ENCODE results near the gene DTD2. TPM values are rescaled to one million over a fixed set of nuclear protein-coding genes. Genes with fewer than 3 reads are reported as not detected.

DTD2 gene
- polyA plus RNA-seq, 3 donors = 6.4 to 16.6 (median 15.0) TPM

DNA sequence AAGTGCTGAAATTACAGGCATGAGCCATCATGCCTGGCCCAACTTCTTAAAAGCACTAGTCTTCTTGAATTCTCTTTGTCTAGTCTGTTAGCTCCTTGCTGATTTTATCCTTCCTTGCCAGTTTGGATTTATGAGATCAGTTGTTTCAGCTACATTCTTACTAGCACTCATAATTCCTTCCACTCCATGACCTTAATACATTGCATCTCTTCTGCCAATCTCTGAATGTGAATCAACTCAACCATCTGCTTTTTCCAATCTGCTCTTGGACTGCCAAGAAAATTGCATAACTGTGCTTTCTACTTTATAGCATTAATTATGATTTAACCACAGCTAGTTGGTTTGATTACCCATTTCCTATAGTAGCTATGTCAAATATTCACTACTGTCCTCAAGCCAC is 22.0 kb downstream of the DTD2 start:
- peaks cover 5% of the 10 kb centered on the region for H3K4me1 Mint-ChIP-seq
- H3K4me3 Mint-ChIP-seq = no peak overlapping the region
- no peak overlapping the region for H3K9ac ChIP-seq (ENCODE audit: insufficient read depth, low read length, poor library complexity, severe bottlenecking)
- peaks cover 5 to 16% (median 7%) of the 10 kb centered on the region in 7 donors for H3K9me3 Mint-ChIP-seq
- no peaks in the 10 kb centered on the region for H3K9me3 ChIP-seq (replicated peaks in 1 of 2; ENCODE audit: control insufficient read depth in 1 of 2, insufficient read depth in 1 of 2, low read length in 2 of 2)
- no peaks in the 10 kb centered on the region for H3K36me3 ChIP-seq (replicated peaks in 1 of 2; ENCODE audit: control insufficient read depth in 1 of 2, insufficient read depth in 2 of 2, low read length in 2 of 2)
- no peaks in the 10 kb centered on the region for H3K27me3 Mint-ChIP-seq (ENCODE audit: low read depth in 3 of 3)
- no peaks in the 10 kb centered on the region for H3K27me3 ChIP-seq (ENCODE audit: control insufficient read depth in 2 of 2, insufficient read depth in 2 of 2, low read length in 2 of 2)
- intact Hi-C loops (cut with micrococcal nuclease) = no loop called here
- H2AFZ ChIP-seq (ENCODE audit: insufficient read depth, low read depth, low read length, poor library complexity, severe bottlenecking) = no peak overlapping the region
- no peak for DNase-seq
- TF ChIP-seq, protein P1, sequence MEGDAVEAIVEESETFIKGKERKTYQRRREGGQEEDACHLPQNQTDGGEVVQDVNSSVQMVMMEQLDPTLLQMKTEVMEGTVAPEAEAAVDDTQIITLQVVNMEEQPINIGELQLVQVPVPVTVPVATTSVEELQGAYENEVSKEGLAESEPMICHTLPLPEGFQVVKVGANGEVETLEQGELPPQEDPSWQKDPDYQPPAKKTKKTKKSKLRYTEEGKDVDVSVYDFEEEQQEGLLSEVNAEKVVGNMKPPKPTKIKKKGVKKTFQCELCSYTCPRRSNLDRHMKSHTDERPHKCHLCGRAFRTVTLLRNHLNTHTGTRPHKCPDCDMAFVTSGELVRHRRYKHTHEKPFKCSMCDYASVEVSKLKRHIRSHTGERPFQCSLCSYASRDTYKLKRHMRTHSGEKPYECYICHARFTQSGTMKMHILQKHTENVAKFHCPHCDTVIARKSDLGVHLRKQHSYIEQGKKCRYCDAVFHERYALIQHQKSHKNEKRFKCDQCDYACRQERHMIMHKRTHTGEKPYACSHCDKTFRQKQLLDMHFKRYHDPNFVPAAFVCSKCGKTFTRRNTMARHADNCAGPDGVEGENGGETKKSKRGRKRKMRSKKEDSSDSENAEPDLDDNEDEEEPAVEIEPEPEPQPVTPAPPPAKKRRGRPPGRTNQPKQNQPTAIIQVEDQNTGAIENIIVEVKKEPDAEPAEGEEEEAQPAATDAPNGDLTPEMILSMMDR (IDR thresholded peaks at IDR 0.05) = no peak
- H3K4me3 ChIP-seq (replicated peaks in 1 of 3; ENCODE audit: low read depth in 2 of 3, low read length in 3 of 3) = no peak overlapping the region
- H3K27ac ChIP-seq (ENCODE audit: low read depth in 1 of 2, low read length in 2 of 2) = no peak overlapping the region
- H3K36me3 Mint-ChIP-seq = peaks cover 2 to 7% of the 10 kb centered on the region in 2 donors
- no peak overlapping the region for H3K27ac Mint-ChIP-seq
- no peaks in the 10 kb centered on the region for H3K4me1 ChIP-seq (ENCODE audit: control insufficient read depth in 1 of 2, insufficient read depth in 2 of 2, low read length in 2 of 2)
- no peaks in the 10 kb centered on the region for H3K79me2 ChIP-seq (ENCODE audit: insufficient read depth, low read length)
- H4K20me1 ChIP-seq (ENCODE audit: insufficient read depth, low read length) = no peaks in the 10 kb centered on the region
- no peak overlapping the region for H3K4me2 ChIP-seq (replicated peaks; ENCODE audit: extremely low read depth, low read length, poor library complexity, severe bottlenecking)

DNA sequence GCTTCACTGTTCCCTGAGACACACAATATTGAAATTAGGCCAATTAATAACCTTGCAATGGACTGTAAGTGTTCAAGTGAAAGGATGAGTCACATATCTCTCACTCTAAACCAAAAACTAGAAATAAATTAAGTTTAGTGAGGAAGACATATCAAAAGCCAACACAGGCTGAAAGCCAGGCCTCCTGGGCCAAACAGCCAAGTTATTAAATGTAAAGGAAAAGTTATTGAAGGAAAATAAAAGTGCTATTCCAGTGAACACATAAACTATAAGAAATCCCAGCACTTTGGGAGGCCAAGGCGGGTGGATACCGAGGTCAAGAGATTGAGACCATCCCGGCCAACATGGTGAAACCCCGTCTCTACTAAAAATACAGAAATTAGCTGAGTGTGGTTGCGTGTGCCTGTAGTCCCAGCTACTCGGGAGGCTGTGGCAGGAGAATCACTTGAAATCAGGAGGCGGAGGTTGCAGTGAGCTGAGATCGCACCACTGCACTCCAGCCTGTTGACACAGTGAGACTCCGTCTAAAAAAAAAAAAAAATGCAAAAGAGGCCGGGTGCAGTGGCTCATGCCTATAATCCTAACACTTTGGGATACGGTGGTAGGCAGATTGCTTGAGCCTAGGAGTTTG is 26.6 kb downstream of the DTD2 start:
- intact Hi-C loops (cut with micrococcal nuclease) = no loop called here
- Histone ChIP-seq H3K4me2 (replicated peaks; ENCODE audit: extremely low read depth, low read length, poor library complexity, severe bottlenecking) (no peak overlapping the region), H3K27ac (ENCODE audit: low read depth in 1 of 2, low read length in 2 of 2) (no peak overlapping the region), H3K9me3 (replicated peaks in 1 of 2; ENCODE audit: control insufficient read depth in 1 of 2, insufficient read depth in 1 of 2, low read length in 2 of 2) (no peaks in the 10 kb centered on the region), H2AFZ (ENCODE audit: insufficient read depth, low read depth, low read length, poor library complexity, severe bottlenecking) (no peak overlapping the region), H3K79me2 (ENCODE audit: insufficient read depth, low read length) (no peaks in the 10 kb centered on the region), H3K36me3 (replicated peaks in 1 of 2; ENCODE audit: control insufficient read depth in 1 of 2, insufficient read depth in 2 of 2, low read length in 2 of 2) (no peaks in the 10 kb centered on the region), H3K4me3 (replicated peaks in 1 of 3; ENCODE audit: low read depth in 2 of 3, low read length in 3 of 3) (no peak overlapping the region), H3K4me1 (ENCODE audit: control insufficient read depth in 1 of 2, insufficient read depth in 2 of 2, low read length in 2 of 2) (no peaks in the 10 kb centered on the region), H3K27me3 (ENCODE audit: control insufficient read depth in 2 of 2, insufficient read depth in 2 of 2, low read length in 2 of 2) (no peaks in the 10 kb centered on the region), H4K20me1 (ENCODE audit: insufficient read depth, low read length) (no peaks in the 10 kb centered on the region), H3K9ac (ENCODE audit: insufficient read depth, low read length, poor library complexity, severe bottlenecking) (no peak overlapping the region)
- TF ChIP-seq, protein P1 (IDR thresholded peaks at IDR 0.05) = no peak
- Mint-ChIP-seq H3K27me3 (ENCODE audit: low read depth in 3 of 3) (peaks cover 0 to 2% (median 0%) of the 10 kb centered on the region in 3 donors), H3K36me3 (peaks cover 0 to 2% of the 10 kb centered on the region in 2 donors), H3K27ac (peak overlapping the region in 1 of 7 donors; percentile 72), H3K4me3 (no peak overlapping the region), H3K4me1 (peaks cover 2% of the 10 kb centered on the region), H3K9me3 (peaks cover 2 to 14% (median 7%) of the 10 kb centered on the region in 7 donors)
- DNase-seq = no peak
- WGBS (ENCODE audit: insufficient coverage) = 95% methylated on average over 8 of the region's 11 CpGs
